ENCODE measurements around the gene PSKH1.
A peak's percentile ranks its signal among the peaks of the same experiment; 100 is the strongest.
"Not testable (repeated sequence)": the region's sequence is repeated elsewhere in the genome, so short reads cannot be mapped to it uniquely, and the experiment has no call there.

The PSKH1 gene

GRCh38 chr16:67892899-67893742, at the start of gene PSKH1:
PSKH1 (plus strand) TSS chr16:67893254; CDS start chr16:67908750, 15,496 bp downstream.
- DNase-seq: peak; percentile 88 to 91

- DNase-seq: no peak
Measured at GRCh38 chr16:67843343-67843765, 49.7 kb upstream of the PSKH1 start.

GRCh38 chr16:67844497-67844896, 48.6 kb upstream of the PSKH1 start:
- no peak for DNase-seq

- no peak for DNase-seq
Measured at GRCh38 chr16:67845291-67846062, 47.6 kb upstream of the PSKH1 start.

- no peak for DNase-seq
Measured at GRCh38 chr16:67846063-67846319, 47.1 kb upstream of the PSKH1 start.

- DNase-seq: peak; percentile 90 to 91
Measured at GRCh38 chr16:67846320-67847063, 46.6 kb upstream of the PSKH1 start, which contains the start of gene NUTF2. NUTF2 (plus strand) TSS chr16:67846933; CDS start chr16:67865131, 18,198 bp downstream.

GRCh38 chr16:67847064-67847861, 45.8 kb upstream of the PSKH1 start, which contains the start of gene CENPT:
CENPT (minus strand) TSS chr16:67847693; CDS start chr16:67833859, 13,834 bp downstream.
- DNase-seq: peak; percentile 44 to 53

- no peak for DNase-seq
Measured at GRCh38 chr16:67848118-67848517, 44.9 kb upstream of the PSKH1 start.

GRCh38 chr16:67853670-67854069, 39.4 kb upstream of the PSKH1 start:
- no peak for DNase-seq

- no peak for DNase-seq
Measured at GRCh38 chr16:67855789-67856188, 37.3 kb upstream of the PSKH1 start.

GRCh38 chr16:67856927-67857546, 36.0 kb upstream of the PSKH1 start:
- no peak for DNase-seq

GRCh38 chr16:67857547-67858233, 35.4 kb upstream of the PSKH1 start:
- no peak for DNase-seq

GRCh38 chr16:67858500-67858899, 34.6 kb upstream of the PSKH1 start:
- no peak for DNase-seq

- no peak for DNase-seq
Measured at GRCh38 chr16:67860589-67861398, 32.3 kb upstream of the PSKH1 start.

GRCh38 chr16:67861877-67862276, 31.2 kb upstream of the PSKH1 start:
- no peak for DNase-seq

- DNase-seq: no peak
Measured at GRCh38 chr16:67862623-67863583, 30.2 kb upstream of the PSKH1 start.

- DNase-seq: not testable (repeated sequence)
Measured at GRCh38 chr16:67864044-67864443, 29.0 kb upstream of the PSKH1 start.

GRCh38 chr16:67864594-67864993, 28.5 kb upstream of the PSKH1 start:
- DNase-seq: no peak

GRCh38 chr16:67865318-67865717, 27.7 kb upstream of the PSKH1 start:
- peak; percentile 16 to 36 for DNase-seq
